Activated T-cell treated with anti-CD3 and anti-CD28 coated beads for 4 hours (primary cell): ENCODE measurements around the gene CTNND2.
"Not testable (repeated sequence)": the region's sequence is repeated elsewhere in the genome, so short reads cannot be mapped to it uniquely, and the experiment has no call there.

Experiments used
- DNase-seq: peaks from one replicate; pipeline ENCODE4 v3.0.0-alpha.2; 2020

The CTNND2 gene

DNA sequence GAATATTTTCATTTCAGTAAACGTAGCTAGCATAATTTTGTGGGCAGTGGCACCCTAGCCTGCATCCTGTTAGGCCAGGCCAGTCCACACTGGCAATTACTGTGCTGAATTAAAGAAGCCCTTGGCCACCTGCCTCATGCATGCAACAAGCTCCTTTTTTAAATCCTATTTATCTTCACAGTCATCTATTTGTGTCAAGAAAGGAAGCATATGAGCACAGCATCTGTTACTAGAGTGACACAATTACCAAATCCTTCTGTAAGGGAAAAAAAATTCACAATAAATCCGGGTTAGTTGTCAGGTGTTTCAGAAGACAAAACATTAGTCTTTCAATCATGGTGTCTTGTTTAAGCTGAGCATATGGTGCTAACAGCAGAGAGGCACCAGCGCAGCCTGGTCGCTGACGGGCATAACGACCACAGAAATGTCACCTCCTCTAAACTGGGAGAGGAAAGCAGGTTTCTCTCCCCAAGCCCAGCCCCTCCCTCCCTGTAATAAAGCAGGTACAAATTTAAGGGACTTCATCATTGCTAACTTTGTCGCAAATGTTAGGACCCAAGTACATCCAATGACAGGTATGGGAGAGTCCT, 520.6 kb downstream of the CTNND2 start:
- no peak for DNase-seq

DNA sequence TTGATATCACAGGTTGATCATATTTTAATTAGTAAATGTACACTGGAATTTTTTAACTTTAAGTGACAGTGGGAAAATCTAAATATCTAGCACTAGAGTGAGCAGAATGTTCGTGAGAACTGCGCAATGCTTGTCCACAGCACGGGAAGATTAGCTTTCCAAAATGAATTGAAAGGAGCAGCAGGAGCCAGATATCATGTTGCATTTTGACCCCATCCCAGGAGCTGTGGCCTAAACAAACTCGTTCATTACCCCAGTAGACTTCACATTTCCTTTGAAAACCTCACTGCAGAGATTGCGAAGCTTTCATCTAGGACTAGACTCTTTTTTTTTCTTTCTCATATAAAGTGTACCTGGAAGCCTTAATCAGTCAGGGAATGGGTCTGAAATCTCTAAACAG, 525.8 kb downstream of the CTNND2 start:
- no peak for DNase-seq

DNA sequence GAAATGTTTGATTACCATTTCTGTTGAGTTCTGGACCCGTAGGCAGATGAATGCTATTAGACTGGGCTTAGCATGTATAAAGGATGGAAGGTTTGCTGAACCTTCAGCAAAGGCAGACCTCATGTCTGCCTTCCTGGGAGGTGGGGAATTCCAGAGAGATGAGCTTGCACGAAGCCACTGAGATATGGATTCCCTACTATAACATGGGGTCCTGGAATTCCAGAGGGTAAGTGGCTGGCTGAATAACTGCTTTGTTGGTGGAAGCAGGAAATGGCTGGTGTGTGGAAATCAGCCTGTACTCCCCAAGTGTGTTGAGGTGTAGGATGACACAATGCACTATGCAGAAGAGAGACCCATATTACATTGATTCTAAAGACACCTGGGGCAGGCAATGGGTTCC, 526.4 kb downstream of the CTNND2 start:
- DNase-seq, result no peak

- DNase-seq, result no peak
Observed at GRCh38 chr5:11372191-11372590, 532.1 kb downstream of the CTNND2 start.

DNA sequence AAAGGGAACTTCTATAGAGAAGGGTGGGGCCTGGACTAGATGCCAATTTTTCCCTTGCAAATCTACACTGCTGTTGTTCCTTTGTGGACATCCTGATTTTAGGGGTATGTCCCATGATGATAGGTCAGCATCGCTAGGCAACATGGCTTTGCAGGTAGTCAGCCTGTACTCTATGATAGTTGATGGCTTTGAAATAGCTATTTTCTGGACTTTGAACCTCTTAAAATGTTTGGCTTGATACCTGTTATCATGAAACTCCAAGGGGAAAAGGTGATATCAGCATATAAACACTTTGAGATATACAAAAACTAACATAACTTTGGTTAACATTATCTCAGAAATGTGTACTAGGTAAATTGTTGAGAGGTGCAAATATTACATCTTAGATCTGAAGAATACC, 533.2 kb downstream of the CTNND2 start:
- no peak for DNase-seq

DNA sequence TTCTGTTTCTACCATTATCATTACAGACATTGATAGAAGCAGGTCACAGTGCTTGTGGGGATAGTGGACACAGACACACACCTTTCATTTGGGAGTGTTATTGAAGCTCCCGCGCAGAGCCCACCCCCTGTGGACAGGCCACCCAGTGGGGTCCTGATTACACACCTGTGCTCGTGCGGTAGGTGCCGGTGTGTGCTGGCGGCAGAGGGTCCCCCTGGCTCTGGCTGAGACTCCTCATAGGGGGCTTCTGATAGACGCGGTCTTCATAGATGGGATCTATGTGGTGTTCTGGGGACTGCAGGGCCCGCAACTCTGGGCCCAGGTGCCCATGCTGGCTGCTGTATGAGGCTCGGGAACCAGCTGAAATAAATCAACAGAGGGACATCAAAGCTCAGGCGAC, 539.7 kb downstream of the CTNND2 start:
- DNase-seq, result no peak

DNA sequence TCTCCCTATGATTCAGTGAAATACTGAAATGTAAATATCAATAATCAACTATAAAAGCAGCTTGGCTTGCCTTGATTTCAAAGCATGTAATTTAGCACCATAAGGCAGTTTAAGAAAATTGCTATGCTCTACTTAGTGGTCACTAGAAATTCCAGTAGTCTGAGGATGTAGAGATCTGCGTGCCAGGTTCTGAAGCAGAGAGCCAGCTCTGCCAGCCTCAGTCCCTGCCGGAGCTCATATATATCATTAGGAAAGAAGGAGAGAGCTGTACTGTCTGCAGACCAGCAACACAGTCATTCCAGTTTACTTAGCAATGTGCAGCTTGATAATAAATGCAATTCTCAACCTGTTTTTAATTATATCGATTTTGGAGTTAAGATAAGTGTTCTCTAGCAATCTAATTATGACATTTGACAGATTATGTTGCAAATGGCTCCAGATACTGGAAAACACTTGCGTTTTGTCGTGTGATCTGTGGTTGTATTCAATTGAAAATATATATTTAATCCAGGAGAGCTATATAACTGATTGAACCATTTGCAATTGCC, 540.5 kb downstream of the CTNND2 start:
- DNase-seq, result no peak

DNA sequence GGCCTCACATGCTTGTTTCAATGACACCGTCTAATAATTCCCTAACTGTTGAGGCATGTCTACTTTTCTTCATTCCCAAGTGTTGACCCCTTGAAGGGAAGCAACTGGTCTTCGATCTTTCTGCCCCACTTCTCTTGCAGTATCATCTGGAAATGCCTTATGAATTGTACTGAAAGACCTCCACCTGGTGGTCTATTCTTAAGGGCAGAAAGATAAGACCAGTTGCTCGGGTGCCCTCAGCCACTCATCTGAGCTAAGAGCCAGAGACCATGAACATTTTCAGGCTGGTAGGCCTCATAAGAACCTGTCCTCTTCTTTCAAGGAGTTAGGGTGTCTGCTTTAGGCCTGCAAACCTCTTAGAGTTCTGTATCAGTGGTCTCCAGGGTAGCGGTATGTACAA, 542.5 kb downstream of the CTNND2 start:
- DNase-seq, result no peak

- DNase-seq, result no peak
Observed at GRCh38 chr5:11357928-11358327, 546.3 kb downstream of the CTNND2 start.

DNA sequence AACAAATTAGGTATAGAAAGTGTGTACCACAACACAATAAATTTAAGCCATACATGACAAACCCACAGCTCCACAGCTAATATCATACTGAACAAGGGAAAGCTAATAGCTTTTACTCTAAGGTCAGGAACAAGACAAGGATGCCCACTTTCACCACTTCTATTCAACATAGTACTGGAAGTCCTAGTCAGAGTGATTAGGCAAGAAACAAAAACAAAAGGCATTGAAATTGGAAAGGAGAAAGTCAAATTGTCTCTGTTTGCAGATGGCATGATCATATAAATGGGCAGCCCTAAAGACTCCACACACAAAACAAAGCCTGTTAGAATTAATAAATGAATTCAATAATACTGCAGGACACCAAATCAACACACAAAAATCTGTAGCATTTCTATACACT, 548.8 kb downstream of the CTNND2 start:
- DNase-seq, result no peak

GRCh38 chr5:11346336-11346735, 557.9 kb downstream of the CTNND2 start:
- DNase-seq, result no peak

- no peak for DNase-seq
Observed at GRCh38 chr5:11335881-11336760, 568.1 kb downstream of the CTNND2 start.

DNA sequence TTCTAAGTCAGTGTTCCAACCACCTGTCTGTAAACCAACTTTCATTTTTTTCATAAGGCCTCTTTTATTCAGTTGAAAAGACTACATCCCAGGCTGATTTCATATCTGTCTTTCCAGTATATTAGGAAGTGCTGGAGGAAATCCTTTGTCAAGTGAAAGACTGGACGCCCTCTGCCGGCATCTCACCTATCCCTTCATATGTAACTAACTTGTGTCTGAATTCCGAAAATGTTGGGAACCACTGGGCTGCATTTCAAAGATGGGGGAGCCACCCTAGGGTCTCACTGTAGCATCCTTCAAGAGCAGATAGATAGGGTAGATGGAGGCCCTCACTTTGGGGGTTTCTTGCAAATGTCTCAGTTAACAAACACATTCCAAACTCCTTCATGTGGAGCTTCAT, 569.8 kb downstream of the CTNND2 start:
- DNase-seq, result no peak

DNA sequence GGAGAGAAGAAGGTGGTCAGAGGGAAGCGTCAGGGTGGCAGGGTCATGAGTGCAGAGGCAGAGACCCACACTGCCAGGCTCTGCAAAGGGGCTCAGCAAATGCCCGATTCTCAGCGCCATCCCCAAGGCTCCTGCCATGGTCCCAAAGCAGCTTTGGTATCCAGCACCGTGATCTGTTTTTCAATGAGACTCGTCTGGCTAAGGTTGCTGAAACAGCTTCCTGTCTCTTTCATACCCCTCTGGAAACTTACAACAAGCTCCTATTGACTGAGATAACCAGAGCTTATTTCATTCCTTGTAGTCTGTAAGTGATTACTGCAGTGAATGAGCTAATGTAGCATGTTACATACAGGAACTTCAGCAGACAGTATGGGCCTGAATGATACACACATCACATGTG, 574.6 kb downstream of the CTNND2 start:
- no peak for DNase-seq

DNA sequence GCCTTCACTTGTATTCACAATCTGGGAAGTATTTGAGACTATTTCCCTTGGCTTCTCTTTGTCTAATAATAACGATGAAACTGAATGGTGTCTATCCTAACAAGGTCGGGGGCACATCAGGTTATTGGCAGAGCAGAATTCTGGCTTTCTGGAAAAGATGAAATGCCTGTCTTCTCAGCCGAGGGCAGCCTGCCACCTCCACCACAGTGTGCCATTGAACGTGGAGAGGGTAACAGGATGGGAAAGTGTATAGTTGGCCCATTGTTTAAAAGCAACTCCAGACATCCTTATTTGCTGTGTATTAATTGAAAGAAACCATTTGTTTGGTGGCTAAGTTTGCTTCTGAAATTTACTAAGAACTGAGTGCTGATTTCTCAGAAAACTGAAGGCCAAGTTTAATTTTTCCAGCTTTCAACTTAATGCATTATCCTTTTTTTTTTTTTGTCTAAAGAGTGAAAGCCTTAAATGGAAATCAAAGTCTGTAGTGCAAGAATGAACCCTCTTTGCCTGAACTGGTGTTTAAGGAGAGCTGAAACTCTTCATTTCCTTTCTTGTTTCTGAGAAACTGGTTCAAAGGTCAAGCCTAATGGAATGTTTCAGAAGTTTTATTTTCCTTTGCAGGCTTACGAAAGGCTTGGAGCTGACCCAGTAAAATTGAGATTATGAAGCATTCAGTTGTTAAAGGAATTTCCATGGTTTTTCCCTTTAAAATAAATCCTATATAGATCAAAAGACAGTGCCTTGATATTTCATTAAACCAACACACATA, 579.5 kb downstream of the CTNND2 start:
- DNase-seq, result no peak

GRCh38 chr5:11323761-11324160, 580.5 kb downstream of the CTNND2 start:
- no peak for DNase-seq

- DNase-seq, result no peak
Observed at GRCh38 chr5:11322133-11322532, 582.1 kb downstream of the CTNND2 start.

DNA sequence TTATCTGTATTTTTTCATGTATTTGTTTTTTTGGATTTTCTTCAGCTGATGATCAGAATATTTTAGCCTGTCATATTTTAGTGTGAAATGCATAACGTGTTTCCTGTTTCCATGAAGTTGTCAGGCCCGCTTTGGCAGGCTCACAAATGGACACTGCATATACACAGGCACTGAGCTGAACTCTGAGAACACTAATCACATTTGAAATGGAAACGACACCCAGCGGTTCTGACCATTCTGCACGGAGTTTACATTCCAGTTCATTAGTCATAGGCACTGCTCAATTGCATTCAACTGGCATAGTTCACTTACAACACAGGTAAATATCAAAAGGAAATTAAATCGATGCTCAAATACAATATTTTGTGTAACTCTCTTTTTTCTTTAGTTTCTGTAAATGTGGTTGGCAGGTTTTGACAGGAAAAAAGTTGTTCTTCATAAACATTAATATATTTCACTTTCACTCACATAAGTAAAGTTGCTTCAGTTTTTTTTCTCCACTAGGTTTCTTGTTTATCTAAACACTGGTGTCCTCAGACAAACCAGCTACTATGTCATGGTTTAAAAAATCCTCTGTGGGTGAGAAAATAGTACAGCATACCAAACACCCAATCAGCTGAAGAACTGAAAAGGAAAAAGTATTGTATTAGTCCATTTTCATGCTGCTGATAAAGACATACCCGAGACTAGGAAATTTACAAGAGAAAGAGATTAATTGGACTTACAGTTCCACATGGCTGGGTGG, 584.2 kb downstream of the CTNND2 start:
- DNase-seq, result no peak

DNA sequence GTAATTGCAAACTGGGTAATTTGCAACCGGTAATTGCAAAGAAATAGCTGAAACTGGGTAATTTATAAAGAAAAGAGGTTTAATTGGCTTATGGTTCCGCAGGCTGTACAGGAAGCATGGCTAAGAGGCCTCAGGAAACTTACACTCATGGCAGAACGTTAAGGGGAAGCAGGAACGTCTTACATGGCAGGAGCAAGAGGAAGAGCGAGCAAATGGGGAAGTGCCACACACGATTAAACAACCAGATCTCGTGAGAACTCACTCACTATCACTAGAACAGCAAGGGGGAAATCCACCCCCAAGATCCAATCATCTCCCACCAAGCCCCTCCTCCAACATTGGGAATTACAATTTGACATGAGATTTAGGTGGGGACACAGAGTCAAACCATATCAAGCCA, 590.6 kb downstream of the CTNND2 start:
- not testable (repeated sequence) for DNase-seq

DNA sequence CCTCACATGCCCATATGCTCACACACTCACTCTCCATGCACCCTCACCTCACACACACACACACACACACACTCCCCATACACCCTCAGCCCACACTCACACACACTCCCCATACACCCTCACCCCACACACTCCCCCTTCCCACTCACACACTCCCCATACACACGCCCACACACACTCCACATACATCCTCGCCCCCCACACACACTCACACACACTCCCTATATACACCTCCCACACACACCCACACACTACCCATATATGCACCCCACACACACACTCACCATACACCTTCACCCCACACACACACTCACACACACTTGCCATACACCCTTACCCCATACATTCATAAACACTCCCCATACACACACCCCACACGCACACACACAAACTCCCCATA, 592.5 kb downstream of the CTNND2 start:
- no peak for DNase-seq

DNA sequence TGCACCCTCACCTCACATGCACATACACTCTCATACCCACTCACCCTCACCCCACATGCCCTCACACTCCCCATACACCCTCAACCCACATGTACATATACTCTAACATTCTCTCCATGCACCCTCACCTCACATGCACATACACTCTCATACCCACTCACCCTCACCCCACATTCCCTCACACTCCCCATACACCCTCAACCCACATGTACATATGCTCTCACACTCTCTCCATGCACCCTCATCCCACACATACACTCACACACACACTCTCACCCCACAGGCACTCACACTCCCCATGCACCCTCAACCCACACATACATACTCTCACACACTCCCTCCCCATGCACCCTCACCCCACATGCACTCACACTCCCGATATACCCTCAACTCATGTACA, 593.0 kb downstream of the CTNND2 start:
- DNase-seq, result no peak

- no peak for DNase-seq
Observed at GRCh38 chr5:11310158-11310557, 594.1 kb downstream of the CTNND2 start.

- DNase-seq, result no peak
Observed at GRCh38 chr5:11306365-11306764, 597.9 kb downstream of the CTNND2 start.
